ENCODE measurements around the gene IL25.

IL25 gene

DNA sequence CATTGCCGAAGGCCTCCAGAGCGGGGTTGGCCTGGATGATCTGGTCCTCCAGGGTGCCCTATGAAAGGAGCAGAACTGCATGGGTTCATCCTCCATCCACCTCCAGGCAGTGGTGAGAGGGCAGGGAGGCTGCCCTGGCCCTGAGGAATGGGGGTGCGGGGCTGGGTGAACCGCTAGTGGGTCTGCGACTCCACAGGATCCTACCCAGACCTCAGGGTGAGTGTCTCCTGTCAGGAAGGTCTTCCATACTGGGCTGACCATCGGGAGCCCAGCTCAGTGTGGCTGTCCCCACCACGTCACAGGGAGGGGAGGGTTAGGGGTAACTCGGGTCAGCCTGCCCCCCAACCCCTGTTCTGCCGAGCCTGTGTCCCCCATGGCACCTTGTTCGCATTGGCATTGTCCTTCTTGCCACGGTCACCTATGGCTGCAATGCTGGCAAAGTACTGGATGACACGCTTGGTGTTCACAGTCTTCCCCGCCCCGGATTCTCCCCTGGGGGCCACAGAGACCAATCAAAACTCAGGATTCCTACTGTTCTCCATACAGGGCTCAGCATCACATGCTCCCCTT lies 31.8 kb downstream of the IL25 start:
- no peaks in the 10 kb centered on the region for H3K9me3 ChIP-seq (ENCODE audit: low read length)
- H2AFZ ChIP-seq (ENCODE audit: low read length): no peak overlapping the region
- H3K36me3 ChIP-seq (ENCODE audit: insufficient read depth, low read length): no peaks in the 10 kb centered on the region
- peaks cover 6% of the 10 kb centered on the region; the same call in 1 of the 2 replicates for H3K27me3 ChIP-seq (ENCODE audit: insufficient read depth, low read length)
- H3K4me2 ChIP-seq (ENCODE audit: low read length): no peak overlapping the region
- H3K9me2 ChIP-seq (ENCODE audit: low read depth, low read length): no peaks in the 10 kb centered on the region
- no peaks in the 10 kb centered on the region for H4K20me1 ChIP-seq (ENCODE audit: insufficient read depth, low read length)
- no peak overlapping the region for H3K9ac ChIP-seq (ENCODE audit: low read length)
- no peak overlapping the region for H3K4me3 ChIP-seq (ENCODE audit: low read depth, low read length, poor library complexity, severe bottlenecking)
- H3F3A ChIP-seq (ENCODE audit: insufficient read depth, low read length): no peaks in the 10 kb centered on the region
- TF ChIP-seq, protein P1, sequence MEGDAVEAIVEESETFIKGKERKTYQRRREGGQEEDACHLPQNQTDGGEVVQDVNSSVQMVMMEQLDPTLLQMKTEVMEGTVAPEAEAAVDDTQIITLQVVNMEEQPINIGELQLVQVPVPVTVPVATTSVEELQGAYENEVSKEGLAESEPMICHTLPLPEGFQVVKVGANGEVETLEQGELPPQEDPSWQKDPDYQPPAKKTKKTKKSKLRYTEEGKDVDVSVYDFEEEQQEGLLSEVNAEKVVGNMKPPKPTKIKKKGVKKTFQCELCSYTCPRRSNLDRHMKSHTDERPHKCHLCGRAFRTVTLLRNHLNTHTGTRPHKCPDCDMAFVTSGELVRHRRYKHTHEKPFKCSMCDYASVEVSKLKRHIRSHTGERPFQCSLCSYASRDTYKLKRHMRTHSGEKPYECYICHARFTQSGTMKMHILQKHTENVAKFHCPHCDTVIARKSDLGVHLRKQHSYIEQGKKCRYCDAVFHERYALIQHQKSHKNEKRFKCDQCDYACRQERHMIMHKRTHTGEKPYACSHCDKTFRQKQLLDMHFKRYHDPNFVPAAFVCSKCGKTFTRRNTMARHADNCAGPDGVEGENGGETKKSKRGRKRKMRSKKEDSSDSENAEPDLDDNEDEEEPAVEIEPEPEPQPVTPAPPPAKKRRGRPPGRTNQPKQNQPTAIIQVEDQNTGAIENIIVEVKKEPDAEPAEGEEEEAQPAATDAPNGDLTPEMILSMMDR (IDR thresholded peaks at IDR 0.05; ENCODE audit: low read length): no peak
- no peaks in the 10 kb centered on the region for H3K79me2 ChIP-seq (ENCODE audit: insufficient read depth, low read length)
- H3K27ac ChIP-seq (ENCODE audit: low read depth, low read length, poor library complexity, severe bottlenecking): no peak overlapping the region
- H3K4me1 ChIP-seq (ENCODE audit: insufficient read depth, low read length, severe bottlenecking): no peaks in the 10 kb centered on the region

- no peaks in the 10 kb centered on the region for H3K36me3 ChIP-seq (ENCODE audit: insufficient read depth, low read length)
- H3K9me3 ChIP-seq (ENCODE audit: low read length): no peaks in the 10 kb centered on the region
- no peaks in the 10 kb centered on the region for H3K79me2 ChIP-seq (ENCODE audit: insufficient read depth, low read length)
- no peak overlapping the region for H3K4me2 ChIP-seq (ENCODE audit: low read length)
- no peak overlapping the region for H3K9ac ChIP-seq (ENCODE audit: low read length)
- H3K9me2 ChIP-seq (ENCODE audit: low read depth, low read length): no peaks in the 10 kb centered on the region
- H3K4me1 ChIP-seq (ENCODE audit: insufficient read depth, low read length, severe bottlenecking): no peaks in the 10 kb centered on the region
- no peaks in the 10 kb centered on the region for H4K20me1 ChIP-seq (ENCODE audit: insufficient read depth, low read length)
- H3K4me3 ChIP-seq (ENCODE audit: low read depth, low read length, poor library complexity, severe bottlenecking): no peak overlapping the region
- H3K27me3 ChIP-seq (ENCODE audit: insufficient read depth, low read length): peaks cover 6% of the 10 kb centered on the region; the same call in 1 of the 2 replicates
- no peak overlapping the region for H3K27ac ChIP-seq (ENCODE audit: low read depth, low read length, poor library complexity, severe bottlenecking)
- TF ChIP-seq, protein P1 (IDR thresholded peaks at IDR 0.05; ENCODE audit: low read length): no peak
- TF ChIP-seq EZH2 (IDR thresholded peaks at IDR 0.05; ENCODE audit: borderline replicate concordance, low read length): no peak
- no peaks in the 10 kb centered on the region for H3F3A ChIP-seq (ENCODE audit: insufficient read depth, low read length)
- H2AFZ ChIP-seq (ENCODE audit: low read length): no peak overlapping the region
Observed at GRCh38 chr14:23405096-23405495, 32.5 kb downstream of the IL25 start.

- Histone ChIP-seq H3K9me3 (ENCODE audit: low read length) (no peaks in the 10 kb centered on the region), H3K27me3 (ENCODE audit: insufficient read depth, low read length) (peaks cover 6% of the 10 kb centered on the region; the same call in 1 of the 2 replicates), H3K4me3 (ENCODE audit: low read depth, low read length, poor library complexity, severe bottlenecking) (no peak overlapping the region), H2AFZ (ENCODE audit: low read length) (no peak overlapping the region), H3K27ac (ENCODE audit: low read depth, low read length, poor library complexity, severe bottlenecking) (no peak overlapping the region), H3K79me2 (ENCODE audit: insufficient read depth, low read length) (no peaks in the 10 kb centered on the region), H3K9me2 (ENCODE audit: low read depth, low read length) (no peaks in the 10 kb centered on the region), H4K20me1 (ENCODE audit: insufficient read depth, low read length) (no peaks in the 10 kb centered on the region), H3K4me2 (ENCODE audit: low read length) (no peak overlapping the region), H3K36me3 (ENCODE audit: insufficient read depth, low read length) (no peaks in the 10 kb centered on the region), H3K9ac (ENCODE audit: low read length) (no peak overlapping the region), H3K4me1 (ENCODE audit: insufficient read depth, low read length, severe bottlenecking) (no peaks in the 10 kb centered on the region), H3F3A (ENCODE audit: insufficient read depth, low read length) (no peaks in the 10 kb centered on the region)
- no peak for TF ChIP-seq EZH2 (IDR thresholded peaks at IDR 0.05; ENCODE audit: borderline replicate concordance, low read length)
- TF ChIP-seq, protein P1 (IDR thresholded peaks at IDR 0.05; ENCODE audit: low read length): no peak
Observed at GRCh38 chr14:23405516-23406025, 33.0 kb downstream of the IL25 start.

Data from OCI-LY1 (cell line).